ENCODE results near the gene APC2. TPM values are rescaled to one million over a fixed set of nuclear protein-coding genes. Genes with fewer than 3 reads are reported as not detected.

APC2 gene
- total RNA-seq, 1 donor = 0.27 TPM

GRCh38 chr19:1430246-1430645, 19.7 kb upstream of the APC2 start:
- no peak overlapping the region for H3K4me3 ChIP-seq (ENCODE audit: low read depth, low read length)
- no peak for DNase-seq (ENCODE audit: low read depth)
- TF ChIP-seq CTCF (IDR thresholded peaks at IDR 0.05; ENCODE audit: insufficient read depth, low read length) = no peak

- no peak overlapping the region for H3K4me3 ChIP-seq (ENCODE audit: low read depth, low read length)
- no peak for DNase-seq (ENCODE audit: low read depth)
- TF ChIP-seq CTCF (IDR thresholded peaks at IDR 0.05; ENCODE audit: insufficient read depth, low read length) = no peak
Observed at GRCh38 chr19:1431759-1432506, 18.0 kb upstream of the APC2 start.

- no peak overlapping the region for H3K4me3 ChIP-seq (ENCODE audit: low read depth, low read length)
- no peak for TF ChIP-seq CTCF (IDR thresholded peaks at IDR 0.05; ENCODE audit: insufficient read depth, low read length)
- no peak for DNase-seq (ENCODE audit: low read depth)
Observed at GRCh38 chr19:1432507-1432887, 17.4 kb upstream of the APC2 start.

- TF ChIP-seq CTCF (IDR thresholded peaks at IDR 0.05; ENCODE audit: insufficient read depth, low read length) = no peak
- H3K4me3 ChIP-seq (ENCODE audit: low read depth, low read length) = no peak overlapping the region
- DNase-seq (ENCODE audit: low read depth) = no peak
Observed at GRCh38 chr19:1433119-1434039, 16.5 kb upstream of the APC2 start.

GRCh38 chr19:1434040-1434366, 15.9 kb upstream of the APC2 start:
- DNase-seq (ENCODE audit: low read depth) = no peak
- no peak for TF ChIP-seq CTCF (IDR thresholded peaks at IDR 0.05; ENCODE audit: insufficient read depth, low read length)

GRCh38 chr19:1434577-1435060, 15.3 kb upstream of the APC2 start:
- no peak for TF ChIP-seq CTCF (IDR thresholded peaks at IDR 0.05; ENCODE audit: insufficient read depth, low read length)
- DNase-seq (ENCODE audit: low read depth) = no peak
- H3K4me3 ChIP-seq (ENCODE audit: low read depth, low read length) = no peak overlapping the region

More at GRCh38 chr19:1434040-1434366, 15.9 kb upstream of the APC2 start:
- H3K4me3 ChIP-seq (ENCODE audit: low read depth, low read length) = no peak overlapping the region

Measured in fibroblast of the aortic adventitia (primary cell).